Suprapubic skin (tissue), 3 donors: ENCODE data around the gene TUBE1.

ENCODE experiments used
- CTCF ChIP-seq, 2 donors: fragments of 200-600 bp in 1 of 2; fragments of 450-650 bp in 1 of 2; sonication (generic) in 1 of 2; IDR thresholded peaks; one replicate each; pipeline ENCODE4 v1.5.1; 2016 to 2019; ENCODE audit warnings: antibody characterized with exemption in 2 of 2, mild to moderate bottlenecking in 1 of 2, moderate library complexity in 1 of 2
- POLR2A ChIP-seq, 2 donors: fragments of 450-650 bp; IDR thresholded peaks; one replicate each; pipeline ENCODE4 v1.6.1; 2017; ENCODE audit warnings: antibody characterized with exemption in 2 of 2, mild to moderate bottlenecking in 2 of 2, moderate library complexity in 2 of 2

- TF ChIP-seq POLR2A (IDR thresholded peaks at IDR 0.05), result no peak
- TF ChIP-seq CTCF (IDR thresholded peaks at IDR 0.05), result no peak
Observed at GRCh38 chr6:112021691-112022310, 65.5 kb downstream of the TUBE1 start.
